Tibial artery (tissue), 4 donors: Measurements from ENCODE around the gene GBA2.

Source experiments
- DNase-seq, 2 donors: peaks; one replicate each; pipeline ENCODE4 v3.0.0-alpha.2; 2019
- H3K27ac ChIP-seq, 2 donors: fragments of 200-600 bp; sonication (generic) in 1 of 2; 1 replicate in 1 of 2; 2 replicates in 1 of 2; pipeline ENCODE4 v1.5.1; 2018 to 2019; ENCODE audit warnings: mild to moderate bottlenecking in 1 of 2
- H3K27me3 ChIP-seq, 2 donors: fragments of 200-600 bp; sonication (generic) in 1 of 2; one replicate each; pipeline versions ENCODE4 v1.5.1 to v1.6.0; 2016 to 2019
- H3K36me3 ChIP-seq, 3 donors: fragments of 200-600 bp; sonication (generic) in 2 of 3; one replicate each; pipeline ENCODE4 v1.5.1; 2016 to 2019; ENCODE audit warnings: mild to moderate bottlenecking in 2 of 3
- H3K4me1 ChIP-seq, 4 donors: fragments of 200-600 bp; sonication (generic) in 2 of 4; 1 replicate in 3 of 4; 2 replicates in 1 of 4; pipeline ENCODE4 v1.5.1; 2016 to 2019
- H3K4me3 ChIP-seq, 2 donors: fragments of 200-600 bp; sonication (generic) in 1 of 2; 1 replicate in 1 of 2; 2 replicates in 1 of 2; pipeline ENCODE4 v1.5.1; 2018 to 2019; ENCODE audit warnings: mild to moderate bottlenecking in 2 of 2
- H3K9me3 ChIP-seq, 3 donors: fragments of 200-600 bp; sonication (generic) in 1 of 3; one replicate each; pipeline ENCODE4 v1.5.1; 2016 to 2019
- CTCF ChIP-seq, 2 experiments: fragments of 200-600 bp in 1 of 2; fragments of 450-650 bp in 1 of 2; IDR thresholded peaks; one replicate each; pipeline ENCODE4 v1.5.1; 2017 to 2019; ENCODE audit warnings: antibody characterized with exemption in 2 of 2, mild to moderate bottlenecking in 1 of 2, moderate library complexity in 1 of 2
- intact Hi-C: fragments of 100-400 bp; cut with DNase I; formaldehyde crosslinking; loops from one replicate; pipeline ENCODE4 v1.15.0; 2023; ENCODE audit warnings: low total_unique reads

GBA2 gene

GRCh38 chr9:35688558-35689541 is 60.2 kb downstream of the GBA2 start:
- DNase-seq, result no peak
- H3K36me3 ChIP-seq, result peaks cover 49 to 56% (median 55%) of the 10 kb centered on the region in 3 donors

GRCh38 chr9:35687972-35688557 is 61.0 kb downstream of the GBA2 start:
- peaks cover 0 to 52% (median 22%) of the 10 kb centered on the region in 4 donors for H3K4me1 ChIP-seq
- TF ChIP-seq CTCF (IDR thresholded peaks at IDR 0.05), result no peak
- H3K27me3 ChIP-seq, result no peaks in the 10 kb centered on the region
- H3K9me3 ChIP-seq, result no peaks in the 10 kb centered on the region
- peak overlapping the region; percentile 96 to 97 for H3K27ac ChIP-seq
- peaks cover 57 to 64% (median 63%) of the 10 kb centered on the region in 3 donors for H3K36me3 ChIP-seq
- H3K4me3 ChIP-seq, result peak overlapping the region; percentile 93 to 94
- intact Hi-C loops, result no loop called here
- no peak for DNase-seq

More at GRCh38 chr9:35688558-35689541, 60.2 kb downstream of the GBA2 start:
- intact Hi-C loops, result no loop called here
- H3K9me3 ChIP-seq, result no peaks in the 10 kb centered on the region
- no peaks in the 10 kb centered on the region for H3K27me3 ChIP-seq
- peak overlapping the region; percentile 96 to 97 for H3K27ac ChIP-seq
- peaks cover 0 to 52% (median 18%) of the 10 kb centered on the region in 4 donors for H3K4me1 ChIP-seq
- TF ChIP-seq CTCF (IDR thresholded peaks at IDR 0.05), result no peak
- H3K4me3 ChIP-seq, result peak overlapping the region; percentile 93 to 94

GRCh38 chr9:35687306-35687705 is 61.7 kb downstream of the GBA2 start:
- TF ChIP-seq CTCF (IDR thresholded peaks at IDR 0.05), result no peak
- no peak for DNase-seq
- Histone ChIP-seq H3K4me1 (peaks cover 0 to 52% (median 29%) of the 10 kb centered on the region in 4 donors), H3K27me3 (no peaks in the 10 kb centered on the region), H3K27ac (peak overlapping the region; percentile 96 to 97), H3K36me3 (peaks cover 65 to 72% (median 71%) of the 10 kb centered on the region in 3 donors), H3K4me3 (peak overlapping the region; percentile 93 to 94), H3K9me3 (no peaks in the 10 kb centered on the region)
- intact Hi-C loops, result no loop called here
